ENCODE measurements around the gene DNAJC3.
"Not testable (repeated sequence)": the region's sequence is repeated elsewhere in the genome, so short reads cannot be mapped to it uniquely, and the experiment has no call there.

DNAJC3 gene

GRCh38 chr13:95676105-95676761, 706 bp upstream of the DNAJC3 start:
- peak overlapping the region; percentile 90 for H3K4me3 ChIP-seq (ENCODE audit: low read length)
- peak; percentile 41 for DNase-seq (ENCODE audit: low read depth)
- TF ChIP-seq CTCF (conservative IDR thresholded peaks at IDR 0.05; ENCODE audit: low read length) = no peak

GRCh38 chr13:95677564-95678266, 776 bp downstream of the DNAJC3 start:
- H3K4me3 ChIP-seq (ENCODE audit: low read length) = peak overlapping the region; percentile 83
- no peak for TF ChIP-seq CTCF (conservative IDR thresholded peaks at IDR 0.05; ENCODE audit: low read length)
- DNase-seq (ENCODE audit: low read depth) = peak; percentile 21

GRCh38 chr13:95678967-95679366, 2.0 kb downstream of the DNAJC3 start:
- no peak for TF ChIP-seq CTCF (conservative IDR thresholded peaks at IDR 0.05; ENCODE audit: low read length)
- H3K4me3 ChIP-seq (ENCODE audit: low read length) = peak overlapping the region; percentile 83
- DNase-seq (ENCODE audit: low read depth) = no peak

GRCh38 chr13:95679722-95680121, 2.8 kb downstream of the DNAJC3 start:
- TF ChIP-seq CTCF (conservative IDR thresholded peaks at IDR 0.05; ENCODE audit: low read length) = no peak
- DNase-seq (ENCODE audit: low read depth) = no peak
- H3K4me3 ChIP-seq (ENCODE audit: low read length) = no peak overlapping the region

- H3K4me3 ChIP-seq (ENCODE audit: low read length) = no peak overlapping the region
- TF ChIP-seq CTCF (conservative IDR thresholded peaks at IDR 0.05; ENCODE audit: low read length) = no peak
- no peak for DNase-seq (ENCODE audit: low read depth)
These were observed 7.5 kb downstream of the DNAJC3 start for GRCh38 chr13:95684418-95684817.

- not testable (repeated sequence) for H3K4me3 ChIP-seq (ENCODE audit: low read length); DNase-seq (ENCODE audit: low read depth)
These were observed 8.0 kb downstream of the DNAJC3 start for GRCh38 chr13:95684960-95685359.

GRCh38 chr13:95689582-95689926, 12.6 kb downstream of the DNAJC3 start:
- TF ChIP-seq CTCF (conservative IDR thresholded peaks at IDR 0.05; ENCODE audit: low read length) = no peak
- H3K4me3 ChIP-seq (ENCODE audit: low read length) = no peak overlapping the region
- DNase-seq (ENCODE audit: low read depth) = no peak

GRCh38 chr13:95690986-95691385, 14.0 kb downstream of the DNAJC3 start:
- not testable (repeated sequence) for H3K4me3 ChIP-seq (ENCODE audit: low read length); DNase-seq (ENCODE audit: low read depth)

All from AG10803 (cell line).